GM12873 (cell line): ENCODE measurements around the gene FFAR1.

ENCODE experiments used
- CTCF ChIP-seq: IDR thresholded peaks from 2 replicates; pipeline ENCODE4 v1.5.1; 2012; ENCODE audit warnings: low read depth, mild to moderate bottlenecking, moderate library complexity, low read length, control low read depth; ENCODE audit not compliant: insufficient read depth; ENCODE audit errors: missing control alignments

Gene FFAR1

GRCh38 chr19:35345671-35346111 lies 2.0 kb upstream of the FFAR1 start:
- no peak for TF ChIP-seq CTCF

GRCh38 chr19:35346193-35347052 lies 1.3 kb upstream of the FFAR1 start:
- TF ChIP-seq CTCF = no peak

GRCh38 chr19:35347930-35348298 lies 212 bp downstream of the FFAR1 start:
- TF ChIP-seq CTCF = no peak

- TF ChIP-seq CTCF = no peak
Observed at GRCh38 chr19:35348911-35349611, 1.4 kb downstream of the FFAR1 start.

GRCh38 chr19:35349614-35350521 lies 2.2 kb downstream of the FFAR1 start:
- TF ChIP-seq CTCF = no peak

GRCh38 chr19:35350591-35350990 lies 2.9 kb downstream of the FFAR1 start:
- TF ChIP-seq CTCF = no peak
